Bronchial epithelial cell (primary cell): Measurements from ENCODE around the gene CHERP. TPM values are rescaled to one million over a fixed set of nuclear protein-coding genes. Genes with fewer than 3 reads are reported as not detected.
"Not testable (repeated sequence)": the region's sequence is repeated elsewhere in the genome, so short reads cannot be mapped to it uniquely, and the experiment has no call there.

ENCODE experiments used
- DNase-seq: peaks from one replicate; pipeline ENCODE4 v3.0.0-alpha.2; 2010; ENCODE audit warnings: low read depth
- FAIRE-seq: peaks from 2 replicates; lab custom pipeline; 2011; peaks lifted over from hg19 to GRCh38; lab: Jason Lieb, UNC
- H3K27me3 ChIP-seq: 2 replicates; pipeline ENCODE4 v1.5.1; 2011; ENCODE audit warnings: low read length; ENCODE audit not compliant: control insufficient read depth, insufficient read depth
- H3K36me3 ChIP-seq: 2 replicates; pipeline ENCODE4 v1.5.1; 2011; ENCODE audit warnings: low read length; ENCODE audit not compliant: control insufficient read depth, insufficient read depth
- H3K4me3 ChIP-seq: 2 replicates; pipeline ENCODE4 v1.5.1; 2011; ENCODE audit warnings: mild to moderate bottlenecking, low read depth, low read length, control low read depth
- CTCF ChIP-seq: IDR thresholded peaks from 2 replicates; pipeline ENCODE4 v1.5.1; 2011; ENCODE audit warnings: mild to moderate bottlenecking, moderate library complexity, low read length, control low read depth, inconsistent platforms; ENCODE audit not compliant: insufficient read depth, severe bottlenecking
- total RNA-seq: library from RNA; depleted of rRNA; stranded (reverse); fragments of >200 nt; gene quantifications from 2 replicates; pipeline ENCODE4 v1.2.1, GENCODE V29; 2014

Gene CHERP
- total RNA-seq, 1 donor from 2014 or later, result 2.4 TPM

GRCh38 chr19:16506961-16507360 lies 35.3 kb downstream of the CHERP start:
- no peak overlapping the region for H3K4me3 ChIP-seq
- DNase-seq (no peak), FAIRE-seq (no peak)
- H3K27me3 ChIP-seq, result no peaks in the 10 kb centered on the region
- no peak for TF ChIP-seq CTCF
- H3K36me3 ChIP-seq, result peaks cover 1% of the 10 kb centered on the region

- H3K4me3 ChIP-seq, FAIRE-seq, DNase-seq, H3K36me3 ChIP-seq, H3K27me3 ChIP-seq: not testable (repeated sequence)
These were observed 36.1 kb downstream of the CHERP start for GRCh38 chr19:16506161-16506560.

DNA sequence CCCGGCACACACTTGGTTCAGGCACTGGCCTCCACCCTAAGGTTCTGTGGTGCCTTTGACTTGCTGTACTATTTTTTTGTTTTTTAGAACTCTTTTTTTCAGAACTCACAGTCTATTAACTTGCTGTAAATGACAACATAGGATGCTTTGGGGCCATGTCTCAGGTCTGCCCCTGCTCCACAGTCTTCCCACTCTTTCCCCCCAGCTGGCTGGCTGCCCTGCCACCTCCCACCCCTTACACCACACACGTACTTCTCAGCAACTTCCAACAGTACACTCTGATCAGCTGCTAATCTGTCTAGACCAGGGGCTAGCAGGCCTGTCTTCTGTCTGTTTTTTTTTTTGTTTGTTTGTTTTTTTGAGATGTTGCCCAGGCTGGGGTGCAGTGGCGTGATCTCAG lies 38.0 kb downstream of the CHERP start:
- Histone ChIP-seq H3K4me3 (no peak overlapping the region), H3K27me3 (no peaks in the 10 kb centered on the region), H3K36me3 (no peaks in the 10 kb centered on the region)
- DNase-seq (no peak), FAIRE-seq (no peak)
- TF ChIP-seq CTCF, result no peak

GRCh38 chr19:16497837-16498236 lies 44.4 kb downstream of the CHERP start:
- Histone ChIP-seq H3K36me3 (no peaks in the 10 kb centered on the region), H3K4me3 (no peak overlapping the region), H3K27me3 (no peaks in the 10 kb centered on the region)
- FAIRE-seq (no peak), DNase-seq (no peak)
- TF ChIP-seq CTCF, result no peak

DNA sequence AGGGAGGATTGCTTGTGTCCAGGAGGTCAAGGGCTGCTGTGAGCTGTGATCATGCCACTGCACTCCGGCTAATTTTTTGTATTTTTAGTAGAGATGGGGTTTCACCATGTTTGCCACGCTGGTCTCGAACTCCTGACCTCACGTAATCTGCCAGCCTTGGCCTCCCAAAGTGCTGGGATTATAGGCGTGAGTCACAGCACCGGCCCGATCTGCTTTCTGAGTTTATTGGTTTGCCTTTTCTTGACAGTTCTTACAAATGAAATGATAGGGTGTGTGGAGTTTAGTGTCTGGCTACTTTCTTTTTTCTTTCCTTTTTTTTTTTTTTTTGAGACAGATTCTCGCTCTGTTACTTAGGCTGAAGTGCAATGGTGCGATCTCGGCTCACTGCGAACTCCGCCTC lies 45.2 kb downstream of the CHERP start:
- H3K36me3 ChIP-seq, result no peaks in the 10 kb centered on the region
- FAIRE-seq (no peak), DNase-seq (no peak)
- no peaks in the 10 kb centered on the region for H3K27me3 ChIP-seq
- TF ChIP-seq CTCF, result no peak
- H3K4me3 ChIP-seq, result no peak overlapping the region

- DNase-seq (peak; percentile 43), FAIRE-seq (no peak)
- no peak for TF ChIP-seq CTCF
- H3K36me3 ChIP-seq, result no peaks in the 10 kb centered on the region
- peak overlapping the region; percentile 91 for H3K4me3 ChIP-seq
- H3K27me3 ChIP-seq, result no peaks in the 10 kb centered on the region
These were observed 45.6 kb downstream of the CHERP start for GRCh38 chr19:16496613-16496983.
